Nephron progenitor cell (in vitro differentiated cells): Measurements from ENCODE around the gene MINDY4.

ENCODE experiments used
- DNase-seq: peaks from one replicate; pipeline ENCODE4 v3.0.0; 2021
- H3K27ac Mint-ChIP-seq: 2 replicates; pipeline ENCODE4 v1.8.0; 2021; ENCODE audit warnings: mild to moderate bottlenecking, moderate library complexity, mixed read lengths
- H3K27me3 Mint-ChIP-seq: 2 replicates; pipeline ENCODE4 v1.8.0; 2021; ENCODE audit warnings: mild to moderate bottlenecking, low read depth, mixed read lengths; ENCODE audit not compliant: poor library complexity
- H3K36me3 Mint-ChIP-seq: 2 replicates; pipeline ENCODE4 v1.8.0; 2021; ENCODE audit warnings: low read depth, mixed read lengths
- H3K4me1 Mint-ChIP-seq: 2 replicates; pipeline ENCODE4 v1.8.0; 2021; ENCODE audit warnings: mixed read lengths
- H3K4me3 Mint-ChIP-seq: 2 replicates; pipeline ENCODE4 v1.8.0; 2021; ENCODE audit warnings: mild to moderate bottlenecking, moderate library complexity, mixed read lengths
- H3K9me3 Mint-ChIP-seq: 2 replicates; pipeline ENCODE4 v1.8.0; 2021; ENCODE audit warnings: mild to moderate bottlenecking, moderate library complexity, mixed read lengths
- CTCF ChIP-seq: fragments of 200-600 bp; sonication (generic); IDR thresholded peaks from 2 replicates; pipeline ENCODE4 v1.5.0; 2021; ENCODE audit warnings: antibody characterized with exemption

The MINDY4 gene

GRCh38 chr7:30727061-30727945, 43.9 kb upstream of the MINDY4 start:
- Mint-ChIP-seq H3K27me3 (peaks cover 18% of the 10 kb centered on the region), H3K9me3 (no peaks in the 10 kb centered on the region), H3K4me3 (no peak overlapping the region), H3K36me3 (no peaks in the 10 kb centered on the region), H3K4me1 (peaks cover 41% of the 10 kb centered on the region), H3K27ac (peak overlapping the region; percentile 70)
- DNase-seq = no peak
- no peak for TF ChIP-seq CTCF

- Mint-ChIP-seq H3K27ac (peak overlapping the region; percentile 6), H3K9me3 (no peaks in the 10 kb centered on the region), H3K27me3 (peaks cover 23% of the 10 kb centered on the region), H3K36me3 (no peaks in the 10 kb centered on the region), H3K4me3 (no peak overlapping the region), H3K4me1 (peaks cover 41% of the 10 kb centered on the region)
- no peak for DNase-seq
- TF ChIP-seq CTCF = no peak
Observed at GRCh38 chr7:30728591-30729100, 42.6 kb upstream of the MINDY4 start.

- Mint-ChIP-seq H3K9me3 (no peaks in the 10 kb centered on the region), H3K4me3 (no peak overlapping the region), H3K27ac (no peak overlapping the region), H3K4me1 (peaks cover 41% of the 10 kb centered on the region), H3K27me3 (peaks cover 26% of the 10 kb centered on the region), H3K36me3 (peaks cover 3% of the 10 kb centered on the region)
- no peak for DNase-seq
- no peak for TF ChIP-seq CTCF
Observed at GRCh38 chr7:30729642-30730041, 41.6 kb upstream of the MINDY4 start.

- DNase-seq = no peak
- peaks cover 7% of the 10 kb centered on the region for H3K36me3 Mint-ChIP-seq
- H3K27me3 Mint-ChIP-seq = peaks cover 30% of the 10 kb centered on the region
Observed at GRCh38 chr7:30730097-30730496, 41.1 kb upstream of the MINDY4 start.

GRCh38 chr7:30730996-30731395, 40.2 kb upstream of the MINDY4 start:
- no peak for TF ChIP-seq CTCF
- H3K27ac Mint-ChIP-seq = peak overlapping the region; percentile 23
- DNase-seq = no peak
- H3K27me3 Mint-ChIP-seq = peaks cover 30% of the 10 kb centered on the region
- H3K36me3 Mint-ChIP-seq = peaks cover 8% of the 10 kb centered on the region
- peaks cover 34% of the 10 kb centered on the region for H3K4me1 Mint-ChIP-seq
- H3K4me3 Mint-ChIP-seq = no peak overlapping the region
- peaks cover under 1% of the 10 kb centered on the region for H3K9me3 Mint-ChIP-seq

More at GRCh38 chr7:30730097-30730496, 41.1 kb upstream of the MINDY4 start:
- Mint-ChIP-seq H3K9me3 (no peaks in the 10 kb centered on the region), H3K4me1 (peaks cover 41% of the 10 kb centered on the region), H3K27ac (no peak overlapping the region), H3K4me3 (no peak overlapping the region)
- no peak for TF ChIP-seq CTCF

- peak overlapping the region; percentile 23 for H3K27ac Mint-ChIP-seq
- no peak for DNase-seq
- H3K4me3 Mint-ChIP-seq = no peak overlapping the region
- peaks cover 8% of the 10 kb centered on the region for H3K36me3 Mint-ChIP-seq
- H3K27me3 Mint-ChIP-seq = peaks cover 33% of the 10 kb centered on the region
- H3K9me3 Mint-ChIP-seq = peaks cover 4% of the 10 kb centered on the region
- H3K4me1 Mint-ChIP-seq = peaks cover 33% of the 10 kb centered on the region
- no peak for TF ChIP-seq CTCF
Observed at GRCh38 chr7:30731581-30731980, 39.6 kb upstream of the MINDY4 start.
